ENCODE measurements around the gene RNU6-9.
"Not testable (repeated sequence)": the region's sequence is repeated elsewhere in the genome, so short reads cannot be mapped to it uniquely, and the experiment has no call there.

RNU6-9 gene

GRCh38 chr19:853014-853585 is 40.2 kb upstream of the RNU6-9 start:
- Histone ChIP-seq H3K4me1 (ENCODE audit: control insufficient read depth, insufficient read depth, low read length) (no peaks in the 10 kb centered on the region), H3K27ac (ENCODE audit: extremely low read depth, low read depth, low read length) (no peak overlapping the region), H3K9me3 (ENCODE audit: control insufficient read depth, insufficient read depth, low read depth, low read length) (no peaks in the 10 kb centered on the region), H3K36me3 (ENCODE audit: control insufficient read depth in 2 of 2, insufficient read depth in 1 of 2, low read length in 2 of 2) (no peaks in the 10 kb centered on the region), H3K4me3 (ENCODE audit: low read depth, low read length) (no peak overlapping the region)
- TF ChIP-seq PRDM4 (tag by site-specific recombination; IDR thresholded peaks at IDR 0.05) (no peak), ZXDB (tag by site-specific recombination; IDR thresholded peaks at IDR 0.05) (no peak), ZNF600 (tag by site-specific recombination; IDR thresholded peaks at IDR 0.05) (no peak), ZBTB1 (tag by site-specific recombination; IDR thresholded peaks at IDR 0.05) (no peak)
- CTCF ChIA-PET = no interaction called here
- POLR2A ChIA-PET = no interaction called here

- H3K4me3 ChIP-seq (ENCODE audit: low read depth, low read length); H3K36me3 ChIP-seq (ENCODE audit: control insufficient read depth in 2 of 2, insufficient read depth in 1 of 2, low read length in 2 of 2); H3K4me1 ChIP-seq (ENCODE audit: control insufficient read depth, insufficient read depth, low read length); H3K9me3 ChIP-seq (ENCODE audit: control insufficient read depth, insufficient read depth, low read depth, low read length); POLR2A ChIA-PET; H3K27ac ChIP-seq (ENCODE audit: extremely low read depth, low read depth, low read length): not testable (repeated sequence)
- CTCF ChIA-PET = interaction anchor here (0.6 kb wide), 1 partner anchor 13 kb away, joined by 3 read pairs; no protein-coding TSS in a partner anchor
These were observed 39.6 kb upstream of the RNU6-9 start for GRCh38 chr19:853614-854220.

- H3K36me3 ChIP-seq (ENCODE audit: control insufficient read depth in 2 of 2, insufficient read depth in 1 of 2, low read length in 2 of 2) = no peaks in the 10 kb centered on the region
- H3K9me3 ChIP-seq (ENCODE audit: control insufficient read depth, insufficient read depth, low read depth, low read length) = no peaks in the 10 kb centered on the region
- CTCF ChIA-PET = no interaction called here
- no peak overlapping the region for H3K4me3 ChIP-seq (ENCODE audit: low read depth, low read length)
- POLR2A ChIA-PET = no interaction called here
- TF ChIP-seq KLF16 (tag by site-specific recombination; IDR thresholded peaks at IDR 0.05) (no peak), ZXDB (tag by site-specific recombination; IDR thresholded peaks at IDR 0.05) (no peak)
- no peak overlapping the region for H3K27ac ChIP-seq (ENCODE audit: extremely low read depth, low read depth, low read length)
- no peaks in the 10 kb centered on the region for H3K4me1 ChIP-seq (ENCODE audit: control insufficient read depth, insufficient read depth, low read length)
These were observed 38.7 kb upstream of the RNU6-9 start for GRCh38 chr19:854549-854948.

- ChIA-PET CTCF (interaction anchor here (2.6 kb wide), 1 partner anchor 68 kb away, joined by 7 read pairs; no protein-coding TSS in a partner anchor), POLR2A (no interaction called here)
- TF ChIP-seq ZNF521 (tag by site-specific recombination; IDR thresholded peaks at IDR 0.05) = no peak
- peak; percentile 80 for TF ChIP-seq ZNF664 (tag by site-specific recombination; IDR thresholded peaks at IDR 0.05)
- Histone ChIP-seq H3K4me3 (ENCODE audit: low read depth, low read length) (no peak overlapping the region), H3K27ac (ENCODE audit: extremely low read depth, low read depth, low read length) (no peak overlapping the region), H3K9me3 (ENCODE audit: control insufficient read depth, insufficient read depth, low read depth, low read length) (no peaks in the 10 kb centered on the region), H3K4me1 (ENCODE audit: control insufficient read depth, insufficient read depth, low read length) (no peaks in the 10 kb centered on the region), H3K36me3 (ENCODE audit: control insufficient read depth in 2 of 2, insufficient read depth in 1 of 2, low read length in 2 of 2) (no peaks in the 10 kb centered on the region)
These were observed 38.1 kb upstream of the RNU6-9 start for GRCh38 chr19:855142-855541.

- CTCF ChIA-PET = interaction anchor here (0.6 to 2.6 kb wide), 5 partner anchors 36 to 481 kb away, joined by 3 to 7 read pairs (median 3); no protein-coding TSS in a partner anchor
- POLR2A ChIA-PET = no interaction called here
- Histone ChIP-seq H3K4me3 (ENCODE audit: low read depth, low read length) (no peak overlapping the region), H3K9me3 (ENCODE audit: control insufficient read depth, insufficient read depth, low read depth, low read length) (no peaks in the 10 kb centered on the region), H3K27ac (ENCODE audit: extremely low read depth, low read depth, low read length) (no peak overlapping the region), H3K36me3 (ENCODE audit: control insufficient read depth in 2 of 2, insufficient read depth in 1 of 2, low read length in 2 of 2) (no peaks in the 10 kb centered on the region), H3K4me1 (ENCODE audit: control insufficient read depth, insufficient read depth, low read length) (no peaks in the 10 kb centered on the region)
- TF ChIP-seq KLF17 (tag by site-specific recombination; IDR thresholded peaks at IDR 0.05) (no peak), ZNF433 (tag by site-specific recombination; IDR thresholded peaks at IDR 0.05; ENCODE audit: low read depth) (no peak), ZIC2 (tag by site-specific recombination; IDR thresholded peaks at IDR 0.05) (no peak), ZNF843 (tag by site-specific recombination; IDR thresholded peaks at IDR 0.05) (no peak), ZNF560 (tag by site-specific recombination; IDR thresholded peaks at IDR 0.05; ENCODE audit: borderline replicate concordance) (no peak), ZNF37A (tag by site-specific recombination; IDR thresholded peaks at IDR 0.05) (no peak), MEIS1 (CRISPR knock-in tag; IDR thresholded peaks at IDR 0.05; ENCODE audit: borderline replicate concordance) (no peak), ZNF324 (tag by site-specific recombination; IDR thresholded peaks at IDR 0.05) (no peak), ZFP69B (tag by site-specific recombination; IDR thresholded peaks at IDR 0.05) (no peak), ZNF529 (tag by site-specific recombination; IDR thresholded peaks at IDR 0.05; ENCODE audit: insufficient replicate concordance) (no peak)
These were observed 37.6 kb upstream of the RNU6-9 start for GRCh38 chr19:855566-856120.
